Transverse colon (tissue), 4 donors: ENCODE measurements around the gene PHACTR4.

Experiments used
- CTCF ChIP-seq, 5 experiments: fragments of 200-600 bp in 3 of 5; fragments of 450-650 bp in 2 of 5; sonication (generic) in 3 of 5; IDR thresholded peaks; 1 replicate in 2 of 5; 2 replicates in 3 of 5; pipeline ENCODE4 v1.5.1; 2016 to 2017; ENCODE audit warnings: antibody characterized with exemption in 5 of 5, inconsistent platforms in 3 of 5, mild to moderate bottlenecking in 2 of 5, moderate library complexity in 1 of 5
- POLR2A ChIP-seq: fragments of 450-650 bp; IDR thresholded peaks from one replicate; pipeline ENCODE4 v1.6.1; 2016; ENCODE audit warnings: antibody characterized with exemption, mild to moderate bottlenecking, moderate library complexity
- POLR2AphosphoS5 ChIP-seq, 3 donors: sonication (generic); formaldehyde crosslinking; IDR thresholded peaks; one replicate each; pipeline ENCODE4 v1.6.1; 2016; ENCODE audit warnings: antibody characterized with exemption in 3 of 3

GRCh38 chr1:28521502-28522164, 152.1 kb downstream of the PHACTR4 start:
- TF ChIP-seq CTCF (IDR thresholded peaks at IDR 0.05) (no peak), POLR2AphosphoS5 (IDR thresholded peaks at IDR 0.05) (no peak), POLR2A (no peak)
